Gastroesophageal sphincter (tissue), 3 donors: ENCODE data around the gene GADD45G.

Experiments used
- EP300 ChIP-seq: sonication (generic); formaldehyde crosslinking; IDR thresholded peaks from one replicate; pipeline ENCODE4 v1.6.1; 2017; ENCODE audit warnings: antibody characterized with exemption, mild to moderate bottlenecking
- POLR2A ChIP-seq, 2 donors: fragments of 450-650 bp; IDR thresholded peaks; one replicate each; pipeline ENCODE4 v1.6.1; 2017; ENCODE audit warnings: antibody characterized with exemption in 2 of 2, mild to moderate bottlenecking in 2 of 2, moderate library complexity in 1 of 2
- POLR2AphosphoS5 ChIP-seq: sonication (generic); formaldehyde crosslinking; IDR thresholded peaks from one replicate; pipeline ENCODE4 v1.6.1; 2017; ENCODE audit warnings: antibody characterized with exemption
- TF ChIP-seq, protein P1 (sequence below), 4 experiments: fragments of 200-600 bp in 2 of 4; fragments of 450-650 bp in 2 of 4; sonication (generic) in 1 of 4; IDR thresholded peaks; one replicate each; pipeline ENCODE4 v1.5.1; 2017 to 2019; ENCODE audit warnings: antibody characterized with exemption in 4 of 4, mild to moderate bottlenecking in 2 of 4, moderate library complexity in 2 of 4

DNA sequence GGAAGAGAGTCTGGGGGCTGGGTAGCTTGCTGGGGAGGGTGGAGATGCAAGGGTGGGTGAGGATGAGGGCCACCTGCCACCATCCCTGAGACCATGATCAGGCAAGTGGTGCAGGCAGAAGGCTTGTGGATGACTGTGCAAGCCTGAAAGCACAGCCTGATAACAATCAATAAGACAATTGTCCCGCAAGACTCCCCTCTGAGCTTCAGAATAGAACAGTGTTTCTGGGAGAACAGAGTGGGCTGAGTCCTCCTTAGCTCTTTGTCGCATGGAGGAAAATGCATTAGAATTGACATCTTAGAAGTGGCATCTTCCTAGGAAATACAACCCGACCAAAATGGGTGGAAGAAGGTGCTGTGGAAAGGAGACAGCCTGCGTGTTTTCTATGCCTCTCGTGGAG, 6.6 kb downstream of the GADD45G start:
- TF ChIP-seq, protein P1, sequence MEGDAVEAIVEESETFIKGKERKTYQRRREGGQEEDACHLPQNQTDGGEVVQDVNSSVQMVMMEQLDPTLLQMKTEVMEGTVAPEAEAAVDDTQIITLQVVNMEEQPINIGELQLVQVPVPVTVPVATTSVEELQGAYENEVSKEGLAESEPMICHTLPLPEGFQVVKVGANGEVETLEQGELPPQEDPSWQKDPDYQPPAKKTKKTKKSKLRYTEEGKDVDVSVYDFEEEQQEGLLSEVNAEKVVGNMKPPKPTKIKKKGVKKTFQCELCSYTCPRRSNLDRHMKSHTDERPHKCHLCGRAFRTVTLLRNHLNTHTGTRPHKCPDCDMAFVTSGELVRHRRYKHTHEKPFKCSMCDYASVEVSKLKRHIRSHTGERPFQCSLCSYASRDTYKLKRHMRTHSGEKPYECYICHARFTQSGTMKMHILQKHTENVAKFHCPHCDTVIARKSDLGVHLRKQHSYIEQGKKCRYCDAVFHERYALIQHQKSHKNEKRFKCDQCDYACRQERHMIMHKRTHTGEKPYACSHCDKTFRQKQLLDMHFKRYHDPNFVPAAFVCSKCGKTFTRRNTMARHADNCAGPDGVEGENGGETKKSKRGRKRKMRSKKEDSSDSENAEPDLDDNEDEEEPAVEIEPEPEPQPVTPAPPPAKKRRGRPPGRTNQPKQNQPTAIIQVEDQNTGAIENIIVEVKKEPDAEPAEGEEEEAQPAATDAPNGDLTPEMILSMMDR (IDR thresholded peaks at IDR 0.05): no peak
- TF ChIP-seq EP300 (no peak), POLR2A (IDR thresholded peaks at IDR 0.05) (no peak), POLR2AphosphoS5 (no peak)
